ENCODE results near the gene NKAIN2. TPM values are rescaled to one million over a fixed set of nuclear protein-coding genes. Genes with fewer than 3 reads are reported as not detected.
"Not testable (repeated sequence)": the region's sequence is repeated elsewhere in the genome, so short reads cannot be mapped to it uniquely, and the experiment has no call there.

The NKAIN2 gene
- total RNA-seq, 1 donor from 2014 or later, result 4.0 TPM

DNA sequence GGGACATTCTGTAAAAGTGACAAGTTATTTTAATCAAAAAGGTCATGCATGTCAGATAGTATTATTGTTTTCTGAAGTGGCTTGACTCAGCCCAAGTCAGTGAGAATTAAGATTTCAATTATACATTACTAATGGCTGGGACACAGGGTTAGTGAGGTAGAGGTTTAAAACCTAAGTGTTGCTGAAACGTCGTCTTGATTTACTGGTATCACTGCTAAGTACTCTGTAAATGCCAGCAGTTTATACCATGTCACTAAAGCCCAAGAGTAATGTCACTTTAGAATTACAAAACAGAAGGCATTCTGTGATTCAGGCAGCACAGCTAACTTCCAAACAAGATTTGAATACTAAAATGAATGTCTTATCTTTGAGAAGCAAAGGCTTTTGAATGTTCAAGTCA is 176.6 kb downstream of the NKAIN2 start:
- Mint-ChIP-seq H3K4me1 (ENCODE audit: low read depth) (peaks cover 2% of the 10 kb centered on the region), H3K27ac (ENCODE audit: unreplicated experiment) (no peak overlapping the region), H3K4me3 (ENCODE audit: unreplicated experiment) (no peak overlapping the region), H3K9me3 (ENCODE audit: low read depth) (no peaks in the 10 kb centered on the region), H3K36me3 (ENCODE audit: low read depth) (no peaks in the 10 kb centered on the region), H3K27me3 (ENCODE audit: low read depth) (no peaks in the 10 kb centered on the region)
- no peak for DNase-seq (ENCODE audit: low spot score)
- TF ChIP-seq, protein P1, sequence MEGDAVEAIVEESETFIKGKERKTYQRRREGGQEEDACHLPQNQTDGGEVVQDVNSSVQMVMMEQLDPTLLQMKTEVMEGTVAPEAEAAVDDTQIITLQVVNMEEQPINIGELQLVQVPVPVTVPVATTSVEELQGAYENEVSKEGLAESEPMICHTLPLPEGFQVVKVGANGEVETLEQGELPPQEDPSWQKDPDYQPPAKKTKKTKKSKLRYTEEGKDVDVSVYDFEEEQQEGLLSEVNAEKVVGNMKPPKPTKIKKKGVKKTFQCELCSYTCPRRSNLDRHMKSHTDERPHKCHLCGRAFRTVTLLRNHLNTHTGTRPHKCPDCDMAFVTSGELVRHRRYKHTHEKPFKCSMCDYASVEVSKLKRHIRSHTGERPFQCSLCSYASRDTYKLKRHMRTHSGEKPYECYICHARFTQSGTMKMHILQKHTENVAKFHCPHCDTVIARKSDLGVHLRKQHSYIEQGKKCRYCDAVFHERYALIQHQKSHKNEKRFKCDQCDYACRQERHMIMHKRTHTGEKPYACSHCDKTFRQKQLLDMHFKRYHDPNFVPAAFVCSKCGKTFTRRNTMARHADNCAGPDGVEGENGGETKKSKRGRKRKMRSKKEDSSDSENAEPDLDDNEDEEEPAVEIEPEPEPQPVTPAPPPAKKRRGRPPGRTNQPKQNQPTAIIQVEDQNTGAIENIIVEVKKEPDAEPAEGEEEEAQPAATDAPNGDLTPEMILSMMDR (IDR thresholded peaks at IDR 0.05), result no peak

DNA sequence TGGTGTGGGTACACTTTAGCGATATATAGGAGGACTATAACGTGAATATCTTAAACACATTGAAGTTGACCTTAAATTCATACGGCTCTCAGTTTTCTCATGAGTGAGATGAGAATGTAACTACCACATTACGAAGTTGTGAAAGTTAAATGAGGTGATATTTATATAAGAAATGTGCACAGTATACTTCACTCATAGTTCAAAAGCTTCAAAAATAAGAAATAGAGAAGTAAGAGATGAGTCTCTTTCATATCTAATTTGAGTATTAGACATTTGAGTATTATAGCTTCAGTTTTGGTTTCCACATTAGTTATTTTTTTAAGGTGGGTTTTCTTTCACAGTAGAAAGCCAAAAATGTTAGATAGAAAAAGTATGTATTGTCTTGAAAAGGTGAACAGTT is 183.3 kb downstream of the NKAIN2 start:
- Mint-ChIP-seq H3K36me3 (ENCODE audit: low read depth) (peaks cover 1% of the 10 kb centered on the region), H3K27me3 (ENCODE audit: low read depth) (peaks cover 2% of the 10 kb centered on the region), H3K4me1 (ENCODE audit: low read depth) (peaks cover 2% of the 10 kb centered on the region), H3K9me3 (ENCODE audit: low read depth) (no peaks in the 10 kb centered on the region), H3K4me3 (ENCODE audit: unreplicated experiment) (no peak overlapping the region), H3K27ac (ENCODE audit: unreplicated experiment) (no peak overlapping the region)
- TF ChIP-seq, protein P1 (IDR thresholded peaks at IDR 0.05), result no peak
- DNase-seq (ENCODE audit: low spot score), result no peak

DNA sequence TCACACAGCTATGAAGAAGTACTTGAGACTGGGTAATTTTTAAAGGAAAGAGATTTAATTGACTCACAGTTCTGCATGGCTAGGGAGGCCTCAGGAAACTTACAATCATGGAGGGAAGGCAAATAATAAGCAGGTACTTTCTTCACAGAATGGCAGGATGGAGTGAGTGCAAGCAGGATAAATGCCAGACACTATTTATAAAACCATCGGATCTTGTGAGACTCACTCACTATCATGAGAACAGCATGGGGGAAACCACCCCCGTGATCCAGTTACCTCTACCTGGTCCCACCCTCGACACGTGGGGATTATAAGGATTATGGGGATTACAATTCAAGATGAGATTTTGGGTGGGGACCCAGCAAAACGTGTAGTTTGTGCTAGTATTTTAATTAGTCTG is 186.3 kb downstream of the NKAIN2 start:
- H3K4me1 Mint-ChIP-seq (ENCODE audit: low read depth); H3K9me3 Mint-ChIP-seq (ENCODE audit: low read depth); H3K4me3 Mint-ChIP-seq (ENCODE audit: unreplicated experiment); DNase-seq (ENCODE audit: low spot score); H3K27ac Mint-ChIP-seq (ENCODE audit: unreplicated experiment); H3K27me3 Mint-ChIP-seq (ENCODE audit: low read depth); H3K36me3 Mint-ChIP-seq (ENCODE audit: low read depth): not testable (repeated sequence)

DNA sequence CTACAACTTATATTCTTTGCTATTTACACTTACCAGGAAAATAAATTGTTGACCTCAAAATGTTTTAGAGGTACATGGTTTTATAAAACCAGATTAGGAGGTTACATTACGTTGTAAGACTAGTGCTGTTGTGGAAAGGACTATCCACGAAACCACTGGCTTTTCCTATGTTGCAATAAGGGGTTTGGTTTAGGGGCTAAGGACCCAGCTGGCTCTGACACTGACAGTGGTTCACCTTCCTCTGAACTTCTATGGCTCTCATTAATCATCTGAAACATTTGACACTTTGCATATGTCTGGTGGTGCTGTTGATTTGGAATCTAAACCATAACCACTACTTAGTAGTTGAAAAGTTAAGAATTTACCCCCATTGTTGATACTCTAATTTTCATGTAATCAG is 186.7 kb downstream of the NKAIN2 start:
- TF ChIP-seq, protein P1 (IDR thresholded peaks at IDR 0.05), result no peak
- Mint-ChIP-seq H3K27ac (ENCODE audit: unreplicated experiment) (no peak overlapping the region), H3K27me3 (ENCODE audit: low read depth) (peaks cover 4% of the 10 kb centered on the region), H3K9me3 (ENCODE audit: low read depth) (no peaks in the 10 kb centered on the region), H3K36me3 (ENCODE audit: low read depth) (peaks cover 3% of the 10 kb centered on the region), H3K4me1 (ENCODE audit: low read depth) (no peaks in the 10 kb centered on the region), H3K4me3 (ENCODE audit: unreplicated experiment) (no peak overlapping the region)
- DNase-seq (ENCODE audit: low spot score), result no peak

DNA sequence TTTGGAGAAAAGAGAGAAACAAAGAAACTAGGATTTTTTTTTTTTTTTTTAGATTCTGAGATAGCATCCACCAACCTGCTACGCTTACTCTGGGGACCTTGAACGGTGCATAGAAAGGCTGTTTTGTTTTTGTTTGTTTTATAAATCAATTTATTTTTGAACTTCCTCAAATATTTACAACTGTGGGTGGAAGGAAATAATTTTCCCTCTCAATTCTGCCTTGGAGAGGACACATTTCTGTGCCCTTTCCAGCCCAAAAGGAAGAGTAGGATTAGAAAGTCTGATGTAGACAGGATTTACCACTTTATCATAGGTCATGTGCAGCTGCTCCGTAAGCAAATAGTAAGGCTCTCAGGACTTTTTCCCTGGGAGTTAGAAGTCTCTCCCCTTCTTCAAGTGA is 190.5 kb downstream of the NKAIN2 start:
- Mint-ChIP-seq H3K4me3 (ENCODE audit: unreplicated experiment) (no peak overlapping the region), H3K36me3 (ENCODE audit: low read depth) (peaks cover 3% of the 10 kb centered on the region), H3K27ac (ENCODE audit: unreplicated experiment) (no peak overlapping the region), H3K4me1 (ENCODE audit: low read depth) (peaks cover 3% of the 10 kb centered on the region), H3K9me3 (ENCODE audit: low read depth) (no peaks in the 10 kb centered on the region), H3K27me3 (ENCODE audit: low read depth) (peaks cover 2% of the 10 kb centered on the region)
- TF ChIP-seq, protein P1 (IDR thresholded peaks at IDR 0.05), result no peak
- no peak for DNase-seq (ENCODE audit: low spot score)

DNA sequence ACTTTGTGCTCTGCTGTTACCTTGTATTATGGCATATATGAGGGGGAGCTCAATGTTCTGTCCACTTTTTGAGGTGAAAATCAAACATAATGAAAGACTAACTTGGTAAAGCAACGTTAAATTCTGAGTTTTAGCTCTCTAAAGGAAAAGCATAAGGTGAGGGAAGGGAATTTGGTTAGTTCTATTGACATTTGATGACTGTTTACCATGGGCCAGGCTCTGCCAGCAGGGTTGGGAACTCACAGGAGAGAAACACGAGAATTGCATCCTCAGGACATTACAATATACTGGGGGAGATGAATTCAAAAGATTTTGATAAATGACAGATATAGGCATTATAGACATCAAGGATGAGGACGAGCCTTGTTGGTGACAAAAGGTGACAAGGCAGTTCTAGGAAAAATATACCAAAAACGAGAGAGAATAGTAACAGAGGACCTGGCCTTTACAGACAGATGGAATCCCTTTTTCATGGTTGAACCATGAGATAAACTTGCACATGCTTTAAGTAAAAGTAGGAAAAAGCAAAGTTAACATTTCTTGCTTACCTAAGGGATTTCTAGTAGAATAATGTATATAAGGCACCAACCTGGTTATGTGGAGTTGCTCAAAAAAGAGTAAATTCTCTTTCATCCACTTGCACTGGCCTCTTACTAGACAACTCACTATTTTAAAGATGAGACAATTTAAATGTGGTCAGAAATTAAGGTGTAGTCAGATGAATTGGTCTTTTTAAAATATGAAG is 191.4 kb downstream of the NKAIN2 start:
- no peak overlapping the region for H3K4me3 Mint-ChIP-seq (ENCODE audit: unreplicated experiment)
- H3K27me3 Mint-ChIP-seq (ENCODE audit: low read depth), result peaks cover 2% of the 10 kb centered on the region
- peaks cover 3% of the 10 kb centered on the region for H3K36me3 Mint-ChIP-seq (ENCODE audit: low read depth)
- TF ChIP-seq, protein P1 (IDR thresholded peaks at IDR 0.05), result no peak
- no peak overlapping the region for H3K27ac Mint-ChIP-seq (ENCODE audit: unreplicated experiment)
- no peaks in the 10 kb centered on the region for H3K9me3 Mint-ChIP-seq (ENCODE audit: low read depth)
- peaks cover 11% of the 10 kb centered on the region for H3K4me1 Mint-ChIP-seq (ENCODE audit: low read depth)
- DNase-seq (ENCODE audit: low spot score), result no peak
